Measurements from ENCODE around the gene UNC13B.

UNC13B gene

GRCh38 chr9:35367451-35367850 lies 205.6 kb downstream of the UNC13B start:
- no peak for TF ChIP-seq CTCF (IDR thresholded peaks at IDR 0.05; ENCODE audit: extremely low read depth, missing control alignments)

GRCh38 chr9:35370241-35370640 lies 208.4 kb downstream of the UNC13B start:
- no peak for TF ChIP-seq CTCF (IDR thresholded peaks at IDR 0.05; ENCODE audit: extremely low read depth, missing control alignments)
- DNase-seq (ENCODE audit: low spot score) = no peak

More at GRCh38 chr9:35367451-35367850, 205.6 kb downstream of the UNC13B start:
- no peak for DNase-seq (ENCODE audit: low spot score)

- DNase-seq (ENCODE audit: low spot score) = no peak
- TF ChIP-seq CTCF (IDR thresholded peaks at IDR 0.05; ENCODE audit: extremely low read depth, missing control alignments) = no peak
Observed at GRCh38 chr9:35374436-35374835, 212.6 kb downstream of the UNC13B start.

GRCh38 chr9:35374910-35375309 lies 213.1 kb downstream of the UNC13B start:
- TF ChIP-seq CTCF (IDR thresholded peaks at IDR 0.05; ENCODE audit: extremely low read depth, missing control alignments) = no peak
- DNase-seq (ENCODE audit: low spot score) = no peak

GRCh38 chr9:35380039-35380438 lies 218.2 kb downstream of the UNC13B start:
- DNase-seq (ENCODE audit: low spot score) = no peak
- TF ChIP-seq CTCF (IDR thresholded peaks at IDR 0.05; ENCODE audit: extremely low read depth, missing control alignments) = no peak

GRCh38 chr9:35380619-35381018 lies 218.8 kb downstream of the UNC13B start:
- no peak for DNase-seq (ENCODE audit: low spot score)
- TF ChIP-seq CTCF (IDR thresholded peaks at IDR 0.05; ENCODE audit: extremely low read depth, missing control alignments) = no peak

- no peak for TF ChIP-seq CTCF (IDR thresholded peaks at IDR 0.05; ENCODE audit: extremely low read depth, missing control alignments)
- no peak for DNase-seq (ENCODE audit: low spot score)
Observed at GRCh38 chr9:35385042-35385441, 223.2 kb downstream of the UNC13B start.

Data from GM20000 (cell line).